ENCODE results near the gene AMZ1.
"Not testable (repeated sequence)": the region's sequence is repeated elsewhere in the genome, so short reads cannot be mapped to it uniquely, and the experiment has no call there.

The AMZ1 gene

GRCh38 chr7:2692543-2692942 lies 4.5 kb downstream of the AMZ1 start:
- no peak for DNase-seq

GRCh38 chr7:2693420-2694121 lies 5.6 kb downstream of the AMZ1 start:
- not testable (repeated sequence) for DNase-seq

GRCh38 chr7:2694122-2694436 lies 6.1 kb downstream of the AMZ1 start:
- DNase-seq, result not testable (repeated sequence)

GRCh38 chr7:2698581-2699288 lies 10.7 kb downstream of the AMZ1 start:
- no peak for DNase-seq

- DNase-seq, result no peak
Observed at GRCh38 chr7:2699289-2699620, 11.3 kb downstream of the AMZ1 start.

- DNase-seq, result no peak
Observed at GRCh38 chr7:2700141-2700850, 12.3 kb downstream of the AMZ1 start.

GRCh38 chr7:2701424-2701823 lies 13.4 kb downstream of the AMZ1 start:
- no peak for DNase-seq

- no peak for DNase-seq
Observed at GRCh38 chr7:2701832-2702593, 14.0 kb downstream of the AMZ1 start.

GRCh38 chr7:2702594-2702957 lies 14.6 kb downstream of the AMZ1 start:
- no peak for DNase-seq

GRCh38 chr7:2705371-2706096 lies 17.5 kb downstream of the AMZ1 start:
- no peak for DNase-seq

GRCh38 chr7:2706685-2707126 lies 18.7 kb downstream of the AMZ1 start:
- no peak for DNase-seq

- DNase-seq, result no peak
Observed at GRCh38 chr7:2707481-2707880, 19.5 kb downstream of the AMZ1 start.

- DNase-seq, result no peak
Observed at GRCh38 chr7:2708041-2708440, 20.0 kb downstream of the AMZ1 start.

GRCh38 chr7:2708547-2709310 lies 20.7 kb downstream of the AMZ1 start:
- no peak for DNase-seq

GRCh38 chr7:2709553-2710285 lies 21.7 kb downstream of the AMZ1 start:
- no peak for DNase-seq

- no peak for DNase-seq
Observed at GRCh38 chr7:2710286-2710655, 22.3 kb downstream of the AMZ1 start.

GRCh38 chr7:2710901-2711551 lies 23.0 kb downstream of the AMZ1 start:
- DNase-seq, result no peak

GRCh38 chr7:2711895-2712675 lies 24.1 kb downstream of the AMZ1 start:
- no peak for DNase-seq

GRCh38 chr7:2713370-2713769 lies 25.4 kb downstream of the AMZ1 start:
- no peak for DNase-seq

- no peak for DNase-seq
Observed at GRCh38 chr7:2713978-2714377, 26.0 kb downstream of the AMZ1 start.

Data from NCI-H1105 treated with DMSO at 0.1 percent for 48 hours (cell line).